Pulmonary artery endothelial cell (primary cell): ENCODE data around the gene CENPW. TPM values are rescaled to one million over a fixed set of nuclear protein-coding genes. Genes with fewer than 3 reads are reported as not detected.

Source experiments
- DNase-seq: peaks from one replicate; pipeline ENCODE4 v3.0.0-alpha.2; 2011; ENCODE audit warnings: low read depth, low spot score
- total RNA-seq: library from RNA; depleted of rRNA; stranded (reverse); fragments of >200 nt; gene quantifications from 2 replicates; pipeline ENCODE4 v1.2.3, GENCODE V29; 2014

The CENPW gene
- total RNA-seq, 1 donor from 2014 or later: 22.0 TPM

GRCh38 chr6:126373344-126373743 is 33.4 kb downstream of the CENPW start:
- DNase-seq: no peak

- no peak for DNase-seq
Measured at GRCh38 chr6:126374372-126374771, 34.5 kb downstream of the CENPW start.

- DNase-seq: no peak
Measured at GRCh38 chr6:126376682-126377081, 36.8 kb downstream of the CENPW start.

GRCh38 chr6:126377594-126378153 is 37.8 kb downstream of the CENPW start:
- DNase-seq: no peak

GRCh38 chr6:126380072-126380583 is 40.2 kb downstream of the CENPW start:
- DNase-seq: no peak

- no peak for DNase-seq
Measured at GRCh38 chr6:126381498-126381897, 41.6 kb downstream of the CENPW start.

GRCh38 chr6:126383203-126383602 is 43.3 kb downstream of the CENPW start:
- DNase-seq: no peak

GRCh38 chr6:126385536-126385935 is 45.6 kb downstream of the CENPW start:
- DNase-seq: no peak

GRCh38 chr6:126388104-126388598 is 48.2 kb downstream of the CENPW start:
- no peak for DNase-seq

- no peak for DNase-seq
Measured at GRCh38 chr6:126396131-126396530, 56.2 kb downstream of the CENPW start.
